A673 (cell line): ENCODE measurements around the gene ST8SIA3. TPM values are rescaled to one million over a fixed set of nuclear protein-coding genes. Genes with fewer than 3 reads are reported as not detected.

ENCODE experiments used
- BruUV-seq: library from RNA; stranded (reverse); fragments of 400-500 nt; replicated peaks from 2 replicates; lab custom pipeline; 2021; lab: Mats Ljungman, UMichigan
- CTCF ChIA-PET: fragments of 300-600 bp; sonication (Branson Sonifier 250); formaldehyde crosslinking; loops from one replicate; lab custom pipeline; 2022; ENCODE audit warnings: antibody characterized with exemption; lab: Charles Lee
- POLR2A ChIA-PET: fragments of 300-600 bp; sonication (Branson Sonifier 250); formaldehyde crosslinking; loops from one replicate; lab custom pipeline; 2022; ENCODE audit warnings: antibody characterized with exemption; ENCODE audit not compliant: low non-redundant PET; lab: Charles Lee
- DNase-seq: peaks from one replicate; pipeline ENCODE4 v3.0.0-alpha.2; 2015; ENCODE audit warnings: low spot score
- H3K27ac ChIP-seq: fragments of 200-600 bp; sonication (generic); 2 replicates; pipeline ENCODE4 v1.5.1; 2016; ENCODE audit warnings: mixed run types, low read depth, mild to moderate bottlenecking, mixed read lengths, antibody characterized with exemption, low read length; ENCODE audit not compliant: poor library complexity, severe bottlenecking
- H3K27me3 ChIP-seq: fragments of 200-600 bp; sonication (generic); replicated peaks from 2 replicates; pipeline ENCODE4 v1.6.1; 2017; ENCODE audit warnings: mixed run types, low read depth, mild to moderate bottlenecking, mixed read lengths, antibody characterized with exemption, low read length; ENCODE audit not compliant: insufficient read depth, poor library complexity
- H3K36me3 ChIP-seq: fragments of 200-600 bp; sonication (generic); 2 replicates; pipeline ENCODE4 v1.6.1; 2016; ENCODE audit warnings: mixed run types, mild to moderate bottlenecking, mixed read lengths, antibody characterized with exemption, low read length; ENCODE audit not compliant: insufficient read depth, poor library complexity, severe bottlenecking
- H3K4me1 ChIP-seq: fragments of 200-600 bp; sonication (generic); 2 replicates; pipeline ENCODE4 v1.6.1; 2017; ENCODE audit warnings: mixed run types, mild to moderate bottlenecking, mixed read lengths, antibody characterized with exemption, low read length; ENCODE audit not compliant: insufficient read depth, poor library complexity, severe bottlenecking
- H3K4me3 ChIP-seq: fragments of 200-600 bp; sonication (generic); 2 replicates; pipeline ENCODE4 v1.5.1; 2016; ENCODE audit warnings: low read depth, mixed run types, mild to moderate bottlenecking, mixed read lengths, low read length; ENCODE audit not compliant: poor library complexity, severe bottlenecking
- H3K9me3 ChIP-seq: fragments of 200-600 bp; sonication (generic); 2 replicates; pipeline ENCODE4 v1.6.1; 2016; ENCODE audit warnings: mixed run types, low read depth, mild to moderate bottlenecking, mixed read lengths, antibody characterized with exemption, low read length; ENCODE audit not compliant: poor library complexity, severe bottlenecking
- CTCF ChIP-seq: fragments of 300-800, 200-600 bp; sonication (generic); conservative IDR thresholded peaks from 2 replicates; pipeline ENCODE4 v1.5.1; 2017; ENCODE audit warnings: low read depth, mild to moderate bottlenecking, antibody characterized with exemption, low read length, moderate library complexity, mixed read lengths
- EZH2 ChIP-seq: fragments of 200-600 bp; sonication (generic); IDR thresholded peaks from 2 replicates; pipeline ENCODE4 v1.6.1; 2017; ENCODE audit warnings: borderline replicate concordance, low read depth, mild to moderate bottlenecking, mixed read lengths, antibody characterized with exemption, low read length; ENCODE audit not compliant: poor library complexity, severe bottlenecking
- intact Hi-C: fragments of 100-400 bp; cut with micrococcal nuclease; formaldehyde crosslinking; loops from one replicate; pipeline ENCODE4 v1.10.0; 2022; ENCODE audit not compliant: unreplicated experiment
- total RNA-seq: library from RNA; stranded (reverse); gene quantifications from 2 replicates; pipeline ENCODE4 v1.2.3, GENCODE V29; 2021

Gene ST8SIA3
- total RNA-seq, 1 experiment from 2014 or later = not detected

DNA sequence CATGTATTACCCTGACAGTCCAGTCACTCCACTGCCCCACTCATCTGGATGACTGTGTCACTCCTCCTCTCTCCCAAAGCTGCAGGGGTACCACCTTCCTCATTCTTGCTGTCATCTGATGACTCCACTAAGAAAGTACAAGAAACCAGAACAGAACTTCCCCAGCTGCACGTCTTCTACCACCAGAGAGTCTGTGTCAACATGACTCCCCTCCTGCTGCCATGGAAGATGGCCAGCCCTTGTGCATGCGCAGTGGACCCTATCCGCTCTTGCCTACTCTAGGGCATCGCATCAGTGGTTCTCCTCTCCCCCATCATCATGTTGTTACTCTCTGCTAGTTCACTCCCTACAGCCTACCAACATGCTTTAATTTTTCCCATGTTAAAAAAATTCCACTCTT, 14.5 kb upstream of the ST8SIA3 start:
- ChIA-PET CTCF (no interaction called here), POLR2A (no interaction called here)
- Histone ChIP-seq H3K27ac (no peak overlapping the region), H3K4me1 (no peaks in the 10 kb centered on the region), H3K4me3 (no peak overlapping the region), H3K36me3 (no peaks in the 10 kb centered on the region), H3K27me3 (peaks cover 94% of the 10 kb centered on the region), H3K9me3 (no peaks in the 10 kb centered on the region)
- BruUV-seq = no TSS peak
- intact Hi-C loops = no loop called here
- no peak for DNase-seq
- TF ChIP-seq EZH2 = no peak
- no peak for TF ChIP-seq CTCF

- Histone ChIP-seq H3K36me3 (no peaks in the 10 kb centered on the region), H3K9me3 (no peaks in the 10 kb centered on the region), H3K4me3 (no peak overlapping the region), H3K4me1 (no peaks in the 10 kb centered on the region), H3K27me3 (peaks cover 96% of the 10 kb centered on the region), H3K27ac (no peak overlapping the region)
- intact Hi-C loops = no loop called here
- ChIA-PET POLR2A (no interaction called here), CTCF (no interaction called here)
- no TSS peak for BruUV-seq
- TF ChIP-seq CTCF = no peak
- TF ChIP-seq EZH2 = no peak
- DNase-seq = no peak
Observed at GRCh38 chr18:57343833-57344232, 8.5 kb upstream of the ST8SIA3 start.

DNA sequence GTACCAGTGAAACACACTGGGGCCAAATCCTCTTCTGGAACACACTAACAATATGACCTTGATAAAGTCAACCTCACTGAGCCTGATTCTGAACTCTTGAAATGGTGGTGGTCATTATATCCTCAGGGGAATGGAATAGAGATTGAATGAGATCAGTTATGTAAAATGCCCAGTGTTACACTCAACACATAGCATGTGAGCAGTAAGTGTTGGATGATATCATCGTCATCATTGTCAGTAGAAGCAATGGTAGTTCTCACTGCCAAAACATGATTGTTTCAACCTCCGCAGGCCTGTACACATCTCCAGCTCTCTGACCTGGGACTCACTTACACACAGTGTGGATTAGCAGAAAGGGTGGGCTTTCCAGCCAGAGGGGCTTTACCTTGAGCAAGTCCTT, 5.5 kb upstream of the ST8SIA3 start:
- intact Hi-C loops = no loop called here
- POLR2A ChIA-PET = no interaction called here
- DNase-seq = no peak
- Histone ChIP-seq H3K4me1 (no peaks in the 10 kb centered on the region), H3K36me3 (no peaks in the 10 kb centered on the region), H3K4me3 (no peak overlapping the region), H3K27me3 (peaks cover 99% of the 10 kb centered on the region), H3K9me3 (no peaks in the 10 kb centered on the region), H3K27ac (no peak overlapping the region)
- TF ChIP-seq CTCF (no peak), EZH2 (no peak)
- CTCF ChIA-PET = no interaction called here
- BruUV-seq = no TSS peak
